ENCODE results near the gene ARID3C. TPM values are rescaled to one million over a fixed set of nuclear protein-coding genes. Genes with fewer than 3 reads are reported as not detected.
A peak's percentile ranks its signal among the peaks of the same experiment; 100 is the strongest.

The ARID3C gene
- total RNA-seq, 4 donors from 2014 or later = not detected

- Histone ChIP-seq H3K27me3 (no peaks in the 10 kb centered on the region), H3K4me1 (peaks cover 0 to 4% of the 10 kb centered on the region in 2 donors), H3K36me3 (peaks cover 0 to 6% of the 10 kb centered on the region in 2 donors), H3K27ac (peak overlapping the region; percentile 91 to 100 (median 98)), H3K9me3 (no peaks in the 10 kb centered on the region), H3K4me3 (peak overlapping the region; percentile 76 to 98 (median 86))
- DNase-seq = peak; percentile 60 to 75
- TF ChIP-seq POLR2A (IDR thresholded peaks at IDR 0.05) = no peak
- peak; percentile 65 to 90 (median 67) for TF ChIP-seq CTCF (IDR thresholded peaks at IDR 0.05 in 4 of 5, conservative IDR thresholded peaks at IDR 0.05 in 1 of 5)
- intact Hi-C loops (cut with DNase I; ENCODE audit: low total_unique reads) = loop anchor here (1.0 to 5.0 kb wide), 3 partner anchors 12 to 323 kb away; partner anchors contain the start of genes DNAJB5 and IL11RA
- in situ Hi-C loops (cut with MboI; ENCODE audit: low sequenced_read_pairs in 4 of 4) = loop anchor here in 1 of 4 donors (25.0 kb wide), 1 partner anchor 423 kb away; the partner anchor contains the start of genes FANCG and PIGO
- peak; percentile 59 for ATAC-seq
These were observed 35.6 kb upstream of the ARID3C start for GRCh38 chr9:34664281-34665066.

- in situ Hi-C loops (cut with MboI; ENCODE audit: low sequenced_read_pairs in 4 of 4) (loop anchor here in 1 of 4 donors (25.0 kb wide), 1 partner anchor 424 kb away; the partner anchor contains the start of genes FANCG and PIGO), intact Hi-C loops (cut with DNase I; ENCODE audit: low total_unique reads) (no loop called here)
- no peaks in the 10 kb centered on the region for H3K27me3 ChIP-seq
- no peaks in the 10 kb centered on the region for H3K9me3 ChIP-seq
- H3K36me3 ChIP-seq = peaks cover 0 to 6% of the 10 kb centered on the region in 2 donors
- H3K27ac ChIP-seq = peak overlapping the region in 1 of 4 donors; percentile 99
- TF ChIP-seq CTCF (IDR thresholded peaks at IDR 0.05 in 4 of 5, conservative IDR thresholded peaks at IDR 0.05 in 1 of 5) (no peak), POLR2A (IDR thresholded peaks at IDR 0.05) (no peak)
- no peak overlapping the region for H3K4me3 ChIP-seq
- peaks cover 0 to 4% of the 10 kb centered on the region in 2 donors for H3K4me1 ChIP-seq
- DNase-seq = no peak
- ATAC-seq = no peak
These were observed 34.4 kb upstream of the ARID3C start for GRCh38 chr9:34663303-34663605.

GRCh38 chr9:34662526-34663302 lies 33.8 kb upstream of the ARID3C start, which contains the start of gene CCL27:
TSS of gene CCL27 (minus strand) at chr9:34662657. CDS start at chr9:34662633, 24 bp downstream.
- H3K4me3 ChIP-seq = no peak within 1 kb of the TSS
- intact Hi-C loops (cut with DNase I; ENCODE audit: low total_unique reads) (no loop called here), in situ Hi-C loops (cut with MboI; ENCODE audit: low sequenced_read_pairs in 4 of 4) (loop anchor here in 1 of 4 donors (25.0 kb wide), 1 partner anchor 425 kb away; the partner anchor contains the start of genes FANCG and PIGO)
- ATAC-seq = no peak
- peaks cover 0 to 4% of the 10 kb centered on the region in 2 donors for H3K4me1 ChIP-seq
- TF ChIP-seq CTCF (IDR thresholded peaks at IDR 0.05 in 4 of 5, conservative IDR thresholded peaks at IDR 0.05 in 1 of 5) (no peak), POLR2A (IDR thresholded peaks at IDR 0.05) (no peak)
- H3K9me3 ChIP-seq = no peaks in the 10 kb centered on the region
- DNase-seq = no peak
- peak within 1 kb of the TSS in 1 of 4 donors; percentile 99 for H3K27ac ChIP-seq
- H3K27me3 ChIP-seq = no peaks in the 10 kb centered on the region
- peaks cover 0 to 6% of the 10 kb centered on the region in 2 donors for H3K36me3 ChIP-seq

- in situ Hi-C loops (cut with MboI; ENCODE audit: low sequenced_read_pairs in 4 of 4) = loop anchor here in 1 of 4 donors (25.0 kb wide), 1 partner anchor 428 kb away; the partner anchor contains the start of genes FANCG and PIGO
- TF ChIP-seq CTCF (IDR thresholded peaks at IDR 0.05 in 4 of 5, conservative IDR thresholded peaks at IDR 0.05 in 1 of 5) (no peak), POLR2A (IDR thresholded peaks at IDR 0.05) (no peak)
These were observed 30.9 kb upstream of the ARID3C start for GRCh38 chr9:34659592-34660253.

More at GRCh38 chr9:34659592-34660253, 30.9 kb upstream of the ARID3C start:
- Histone ChIP-seq H3K4me1 (peaks cover 7 to 9% of the 10 kb centered on the region in 2 donors), H3K27ac (no peak overlapping the region), H3K9me3 (no peaks in the 10 kb centered on the region), H3K36me3 (peaks cover 0 to 6% of the 10 kb centered on the region in 2 donors), H3K4me3 (no peak overlapping the region), H3K27me3 (no peaks in the 10 kb centered on the region)
- ATAC-seq (no peak), DNase-seq (no peak)
- intact Hi-C loops (cut with DNase I; ENCODE audit: low total_unique reads) = no loop called here
